ENCODE results near the gene GAPDHS. TPM values are rescaled to one million over a fixed set of nuclear protein-coding genes. Genes with fewer than 3 reads are reported as not detected.

GAPDHS gene
- total RNA-seq, 2 donors from 2014 or later, result not detected

DNA sequence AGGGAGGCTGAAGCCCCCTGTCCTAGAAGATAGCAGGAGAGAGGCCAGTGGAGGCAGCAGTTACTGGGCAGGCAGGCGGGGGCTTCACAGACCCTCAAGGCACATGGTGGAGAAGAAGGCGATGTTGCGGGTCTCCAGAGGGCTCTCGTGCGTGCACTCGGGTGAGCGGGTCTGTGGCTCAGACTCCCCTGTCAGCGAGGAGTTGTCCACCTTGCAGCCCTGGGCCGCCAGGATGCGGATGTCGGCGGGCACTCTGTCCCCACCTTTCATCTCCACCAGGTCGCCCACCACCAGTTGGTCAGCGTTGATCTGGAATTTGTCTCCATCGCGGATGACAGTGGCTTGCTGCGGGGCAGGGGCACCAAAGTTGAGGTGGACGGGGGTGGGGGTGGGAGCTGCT lies 27.0 kb downstream of the GAPDHS start:
- no peak overlapping the region for H3K4me3 ChIP-seq
- no peaks in the 10 kb centered on the region for H3K27me3 ChIP-seq
- no peak for ATAC-seq
- WGBS, 2 donors, result 88 to 90% methylated on average over 17 to 18 of the region's 18 CpGs
- H3K36me3 ChIP-seq (replicated peaks in 1 of 2; ENCODE audit: insufficient read depth in 1 of 2, low read depth in 2 of 2), result no peaks in the 10 kb centered on the region
- H3K9me3 ChIP-seq, result no peaks in the 10 kb centered on the region
- intact Hi-C loops (cut with DNase I), result no loop called here
- TF ChIP-seq POLR2A (IDR thresholded peaks at IDR 0.05), result no peak
- TF ChIP-seq, protein P1, sequence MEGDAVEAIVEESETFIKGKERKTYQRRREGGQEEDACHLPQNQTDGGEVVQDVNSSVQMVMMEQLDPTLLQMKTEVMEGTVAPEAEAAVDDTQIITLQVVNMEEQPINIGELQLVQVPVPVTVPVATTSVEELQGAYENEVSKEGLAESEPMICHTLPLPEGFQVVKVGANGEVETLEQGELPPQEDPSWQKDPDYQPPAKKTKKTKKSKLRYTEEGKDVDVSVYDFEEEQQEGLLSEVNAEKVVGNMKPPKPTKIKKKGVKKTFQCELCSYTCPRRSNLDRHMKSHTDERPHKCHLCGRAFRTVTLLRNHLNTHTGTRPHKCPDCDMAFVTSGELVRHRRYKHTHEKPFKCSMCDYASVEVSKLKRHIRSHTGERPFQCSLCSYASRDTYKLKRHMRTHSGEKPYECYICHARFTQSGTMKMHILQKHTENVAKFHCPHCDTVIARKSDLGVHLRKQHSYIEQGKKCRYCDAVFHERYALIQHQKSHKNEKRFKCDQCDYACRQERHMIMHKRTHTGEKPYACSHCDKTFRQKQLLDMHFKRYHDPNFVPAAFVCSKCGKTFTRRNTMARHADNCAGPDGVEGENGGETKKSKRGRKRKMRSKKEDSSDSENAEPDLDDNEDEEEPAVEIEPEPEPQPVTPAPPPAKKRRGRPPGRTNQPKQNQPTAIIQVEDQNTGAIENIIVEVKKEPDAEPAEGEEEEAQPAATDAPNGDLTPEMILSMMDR (IDR thresholded peaks at IDR 0.05), result no peak
- H3K4me1 ChIP-seq, result peaks cover 58% of the 10 kb centered on the region
- H3K27ac ChIP-seq, result peak overlapping the region in 1 of 4 donors; percentile 42
- no peak for DNase-seq

DNA sequence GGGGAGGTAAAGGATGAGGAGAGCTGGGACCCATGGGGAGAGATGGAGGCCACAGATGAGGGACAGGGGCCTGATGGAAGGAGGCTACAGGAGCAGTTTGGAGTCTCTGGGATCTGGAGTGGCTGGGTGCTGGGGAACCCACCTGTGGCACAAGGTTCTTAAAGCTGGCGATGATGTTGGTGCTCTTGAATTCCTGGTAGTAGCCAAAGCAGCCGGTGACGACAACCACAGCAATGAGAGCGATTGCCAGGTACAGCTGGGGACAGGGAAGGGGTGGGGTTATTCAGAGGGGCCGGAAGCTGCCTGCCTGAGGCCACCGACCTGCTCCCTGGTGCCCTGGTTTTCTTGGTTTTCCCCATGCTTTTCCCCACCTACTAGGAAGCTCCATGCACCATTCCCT lies 27.4 kb downstream of the GAPDHS start:
- peak in 2 of 3 donors; percentile 21 to 58 for TF ChIP-seq POLR2A (IDR thresholded peaks at IDR 0.05)
- TF ChIP-seq, protein P1 (IDR thresholded peaks at IDR 0.05), result no peak
- Histone ChIP-seq H3K4me3 (no peak overlapping the region), H3K9me3 (no peaks in the 10 kb centered on the region), H3K27me3 (no peaks in the 10 kb centered on the region), H3K27ac (peak overlapping the region in 3 of 4 donors; percentile 3 to 42 (median 10)), H3K36me3 (replicated peaks in 1 of 2; ENCODE audit: insufficient read depth in 1 of 2, low read depth in 2 of 2) (no peaks in the 10 kb centered on the region), H3K4me1 (peaks cover 62% of the 10 kb centered on the region)
- intact Hi-C loops (cut with DNase I), result no loop called here
- DNase-seq, result peak in 3 of 4 donors; percentile 66 to 82 (median 73)
- peak; percentile 45 for ATAC-seq
- WGBS, 2 donors, result 34 to 43% methylated on average over 6 of the region's 6 CpGs

DNA sequence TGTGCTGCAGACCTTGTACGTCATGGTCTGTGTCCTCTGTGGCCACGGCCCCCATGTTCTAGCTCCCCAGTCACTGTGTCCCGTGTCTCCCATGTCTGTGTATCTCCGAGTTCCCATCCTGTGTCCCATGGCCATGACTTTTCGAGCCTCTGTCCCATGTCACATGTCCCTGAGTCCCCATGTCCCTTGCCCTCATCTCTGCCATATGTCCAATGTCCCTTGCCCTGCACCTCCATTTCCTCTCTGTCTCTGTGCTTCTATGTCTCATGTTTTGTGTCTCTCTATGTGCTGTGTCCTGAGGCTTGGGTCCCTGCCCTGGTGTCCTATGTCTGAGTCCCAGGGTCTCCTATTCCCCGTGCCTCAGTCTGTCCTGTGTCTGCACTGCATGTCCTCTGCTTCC lies 28.2 kb downstream of the GAPDHS start:
- peak overlapping the region in 2 of 4 donors; percentile 10 to 42 for H3K27ac ChIP-seq
- DNase-seq (no peak), ATAC-seq (no peak)
- H3K27me3 ChIP-seq, result no peaks in the 10 kb centered on the region
- no peaks in the 10 kb centered on the region for H3K9me3 ChIP-seq
- peaks cover 68% of the 10 kb centered on the region for H3K4me1 ChIP-seq
- no peaks in the 10 kb centered on the region for H3K36me3 ChIP-seq (replicated peaks in 1 of 2; ENCODE audit: insufficient read depth in 1 of 2, low read depth in 2 of 2)
- intact Hi-C loops (cut with DNase I), result no loop called here
- WGBS, 2 donors, result 79 to 91% methylated on average over 6 of the region's 6 CpGs
- TF ChIP-seq, protein P1 (IDR thresholded peaks at IDR 0.05), result no peak
- TF ChIP-seq POLR2A (IDR thresholded peaks at IDR 0.05), result no peak
- H3K4me3 ChIP-seq, result no peak overlapping the region

GRCh38 chr19:35562336-35562735 lies 29.1 kb downstream of the GAPDHS start:
- H3K4me3 ChIP-seq, result no peak overlapping the region
- peaks cover 76% of the 10 kb centered on the region for H3K4me1 ChIP-seq
- TF ChIP-seq, protein P1 (IDR thresholded peaks at IDR 0.05), result no peak
- no peak for TF ChIP-seq POLR2A (IDR thresholded peaks at IDR 0.05)
- H3K9me3 ChIP-seq, result no peaks in the 10 kb centered on the region
- ATAC-seq (no peak), DNase-seq (no peak)
- no peaks in the 10 kb centered on the region for H3K27me3 ChIP-seq
- WGBS, 2 donors, result 79 to 86% methylated on average over 8 to 17 of the region's 17 CpGs
- intact Hi-C loops (cut with DNase I), result no loop called here
- H3K36me3 ChIP-seq (replicated peaks in 1 of 2; ENCODE audit: insufficient read depth in 1 of 2, low read depth in 2 of 2), result no peaks in the 10 kb centered on the region
- no peak overlapping the region for H3K27ac ChIP-seq

- TF ChIP-seq POLR2A (IDR thresholded peaks at IDR 0.05), result no peak
- TF ChIP-seq, protein P1 (IDR thresholded peaks at IDR 0.05), result no peak
- H3K9me3 ChIP-seq, result no peaks in the 10 kb centered on the region
- DNase-seq (no peak), ATAC-seq (no peak)
- H3K36me3 ChIP-seq (replicated peaks in 1 of 2; ENCODE audit: insufficient read depth in 1 of 2, low read depth in 2 of 2), result no peaks in the 10 kb centered on the region
- H3K4me1 ChIP-seq, result peaks cover 76% of the 10 kb centered on the region
- H3K27ac ChIP-seq, result no peak overlapping the region
- WGBS, 2 donors, result 76 to 84% methylated on average over 2 of the region's 2 CpGs
- intact Hi-C loops (cut with DNase I), result no loop called here
- no peak overlapping the region for H3K4me3 ChIP-seq
- no peaks in the 10 kb centered on the region for H3K27me3 ChIP-seq
Measured at GRCh38 chr19:35562776-35563175, 29.5 kb downstream of the GAPDHS start.

Measured in body of pancreas (tissue), 4 donors.